ENCODE data around the gene E2F6.
A peak's percentile ranks its signal among the peaks of the same experiment; 100 is the strongest.

- TF ChIP-seq ZC3H11A (IDR thresholded peaks at IDR 0.05; ENCODE audit: low read depth, low read length), result no peak
- no peak for TF ChIP-seq EGR1 (conservative IDR thresholded peaks at IDR 0.05)
- TF ChIP-seq CTCF (IDR thresholded peaks at IDR 0.05 in 2 of 3, conservative IDR thresholded peaks at IDR 0.05 in 1 of 3; ENCODE audit: insufficient read depth in 2 of 3, low read depth in 1 of 3, low read length in 3 of 3), result peak; percentile 59 to 80 (median 67)
- TF ChIP-seq FOXP1 (CRISPR knock-in tag; IDR thresholded peaks at IDR 0.05), result no peak
- no peak for TF ChIP-seq CREB1 (IDR thresholded peaks at IDR 0.05)
- TF ChIP-seq CREB1 (CRISPR knock-in tag; IDR thresholded peaks at IDR 0.05), result no peak
- no peak for TF ChIP-seq TOE1 (IDR thresholded peaks at IDR 0.05; ENCODE audit: borderline replicate concordance)
- TF ChIP-seq TOE1 (CRISPR knock-in tag; IDR thresholded peaks at IDR 0.05; ENCODE audit: borderline replicate concordance, low read depth), result no peak
- no peak for TF ChIP-seq CAMTA2 (CRISPR knock-in tag; conservative IDR thresholded peaks at IDR 0.05)
- TF ChIP-seq NFIC (IDR thresholded peaks at IDR 0.05), result no peak
- no peak for TF ChIP-seq EZH2 (IDR thresholded peaks at IDR 0.05; ENCODE audit: borderline replicate concordance, low read depth, low read length)
- no peak for TF ChIP-seq PKNOX1 (IDR thresholded peaks at IDR 0.05)
- no peak for TF ChIP-seq JUN (IDR thresholded peaks at IDR 0.05; ENCODE audit: borderline replicate concordance, low read depth, low read length)
- no peak for TF ChIP-seq JUN (CRISPR knock-in tag; IDR thresholded peaks at IDR 0.05; ENCODE audit: borderline replicate concordance)
- no peak for TF ChIP-seq MAX (CRISPR knock-in tag; IDR thresholded peaks at IDR 0.05)
These were observed 19.2 kb downstream of the E2F6 start for GRCh38 chr2:11446733-11447248.

Data from K562 (cell line).